Measurements from ENCODE around the gene NCBP3.

Gene NCBP3

DNA sequence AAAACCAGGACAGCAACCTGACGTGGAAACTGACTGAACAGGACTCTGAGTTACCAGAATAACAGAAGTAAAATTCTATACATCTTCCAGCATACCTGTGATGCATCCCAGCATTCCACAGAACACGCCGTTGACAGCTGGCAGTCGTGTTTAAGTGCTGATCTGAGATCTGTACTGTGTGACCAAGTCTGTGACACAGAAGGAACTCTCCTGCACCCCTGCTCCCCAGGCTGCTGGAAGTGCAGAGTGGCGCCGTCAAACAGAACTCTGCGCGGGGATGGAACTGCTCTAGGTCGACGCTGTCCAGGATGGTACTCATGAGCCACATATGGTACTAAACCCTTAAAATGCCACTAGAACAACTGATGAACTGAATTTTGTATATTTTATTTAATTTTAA is 44.3 kb downstream of the NCBP3 start:
- Histone ChIP-seq H3K27ac (peak overlapping the region; percentile 94), H3K36me3 (peaks cover 8% of the 10 kb centered on the region), H3K4me3 (ENCODE audit: low read depth in 1 of 2, low read length in 1 of 2) (no peak overlapping the region), H3K9me3 (no peaks in the 10 kb centered on the region), H3K27me3 (no peaks in the 10 kb centered on the region), H3K4me1 (ENCODE audit: control insufficient read depth in 1 of 2, insufficient read depth in 1 of 2, low read depth in 1 of 2, low read length in 1 of 2) (peaks cover 65 to 68% of the 10 kb centered on the region in 2 experiments)
- no peak for TF ChIP-seq CTCF (IDR thresholded peaks at IDR 0.05)

- Histone ChIP-seq H3K27ac (peak overlapping the region; percentile 94), H3K4me1 (ENCODE audit: control insufficient read depth in 1 of 2, insufficient read depth in 1 of 2, low read depth in 1 of 2, low read length in 1 of 2) (peaks cover 65 to 68% of the 10 kb centered on the region in 2 experiments)
These were observed 44.7 kb downstream of the NCBP3 start for GRCh38 chr17:3801347-3801746.

DNA sequence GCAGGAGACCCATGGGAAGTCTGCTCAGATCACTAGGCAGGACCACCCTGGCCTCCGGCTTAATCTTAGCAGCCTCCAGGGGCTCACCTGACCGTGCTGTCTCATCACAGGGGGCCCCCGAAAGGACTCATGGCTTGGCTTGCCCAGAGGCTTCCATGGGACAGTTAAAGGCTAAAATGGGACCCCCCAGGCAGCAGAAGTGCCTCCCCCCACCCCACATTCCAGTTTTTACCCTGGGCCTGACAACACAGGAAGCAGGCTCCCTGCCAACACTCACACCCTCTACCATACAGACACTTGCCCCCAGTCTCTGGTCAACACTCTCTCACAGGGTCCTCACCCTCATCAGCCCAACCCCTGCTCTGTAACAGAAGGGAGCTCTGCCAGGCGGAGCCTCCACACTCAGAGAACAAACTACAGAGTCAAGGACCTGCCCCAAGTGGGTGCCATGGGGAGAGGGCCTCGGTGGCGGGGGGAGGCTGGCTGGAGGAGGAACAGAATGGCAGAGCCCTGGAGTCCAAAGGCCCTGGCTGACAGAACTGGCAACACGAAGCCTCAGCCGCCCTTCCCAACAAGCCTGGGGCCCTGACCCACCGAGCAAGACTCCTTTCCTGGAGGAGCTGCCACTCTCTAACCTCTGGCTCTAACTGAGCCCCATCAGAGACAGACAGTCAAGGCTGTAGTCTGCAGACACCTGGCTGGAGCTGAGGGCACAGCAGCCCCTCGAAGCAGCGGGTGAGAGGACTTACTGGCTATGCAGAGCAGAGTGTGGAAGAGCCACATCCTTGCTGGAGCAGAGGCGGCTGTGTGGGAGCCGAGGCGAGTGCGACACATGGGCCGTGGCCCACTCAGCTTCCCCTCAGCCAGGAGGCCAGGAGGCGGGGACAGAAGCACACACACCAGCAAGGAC is 45.4 kb downstream of the NCBP3 start, which contains the start of gene ITGAE:
Gene ITGAE, minus strand, starts transcription at position 827 of the 910 bp plus-strand sequence. Its CDS starts 44 bp downstream, at position 783.
- Histone ChIP-seq H3K27me3 (no peaks in the 10 kb centered on the region), H3K27ac (peak within 1 kb of the TSS; percentile 94), H3K4me1 (ENCODE audit: control insufficient read depth in 1 of 2, insufficient read depth in 1 of 2, low read depth in 1 of 2, low read length in 1 of 2) (peaks cover 65 to 68% of the 10 kb centered on the region in 2 experiments)

More at GRCh38 chr17:3801347-3801746, 44.7 kb downstream of the NCBP3 start:
- Histone ChIP-seq H3K36me3 (peaks cover 6% of the 10 kb centered on the region), H3K27me3 (no peaks in the 10 kb centered on the region), H3K9me3 (no peaks in the 10 kb centered on the region), H3K4me3 (ENCODE audit: low read depth in 1 of 2, low read length in 1 of 2) (no peak overlapping the region)
- TF ChIP-seq CTCF (IDR thresholded peaks at IDR 0.05) = no peak

GRCh38 chr17:3799181-3799945 is 46.7 kb downstream of the NCBP3 start:
- Histone ChIP-seq H3K4me3 (ENCODE audit: low read depth in 1 of 2, low read length in 1 of 2) (no peak overlapping the region), H3K27ac (peak overlapping the region; percentile 94), H3K36me3 (no peaks in the 10 kb centered on the region), H3K27me3 (no peaks in the 10 kb centered on the region), H3K9me3 (no peaks in the 10 kb centered on the region), H3K4me1 (ENCODE audit: control insufficient read depth in 1 of 2, insufficient read depth in 1 of 2, low read depth in 1 of 2, low read length in 1 of 2) (peaks cover 61 to 64% of the 10 kb centered on the region in 2 experiments)
- TF ChIP-seq CTCF (IDR thresholded peaks at IDR 0.05) = no peak

More for the DNA sequence above, 45.4 kb downstream of the NCBP3 start, which contains the start of gene ITGAE:
- Histone ChIP-seq H3K36me3 (no peaks in the 10 kb centered on the region), H3K9me3 (no peaks in the 10 kb centered on the region), H3K4me3 (ENCODE audit: low read depth in 1 of 2, low read length in 1 of 2) (no peak within 1 kb of the TSS)
- TF ChIP-seq CTCF (IDR thresholded peaks at IDR 0.05) = no peak

GRCh38 chr17:3798273-3799180 is 47.5 kb downstream of the NCBP3 start:
- Histone ChIP-seq H3K27me3 (no peaks in the 10 kb centered on the region), H3K27ac (peak overlapping the region; percentile 94), H3K36me3 (no peaks in the 10 kb centered on the region), H3K9me3 (no peaks in the 10 kb centered on the region), H3K4me3 (ENCODE audit: low read depth in 1 of 2, low read length in 1 of 2) (no peak overlapping the region), H3K4me1 (ENCODE audit: control insufficient read depth in 1 of 2, insufficient read depth in 1 of 2, low read depth in 1 of 2, low read length in 1 of 2) (peaks cover 52 to 56% of the 10 kb centered on the region in 2 experiments)
- TF ChIP-seq CTCF (IDR thresholded peaks at IDR 0.05) = no peak
